ENCODE data around the gene SERPINB1. TPM values are rescaled to one million over a fixed set of nuclear protein-coding genes. Genes with fewer than 3 reads are reported as not detected.
"Not testable (repeated sequence)": the region's sequence is repeated elsewhere in the genome, so short reads cannot be mapped to it uniquely, and the experiment has no call there.

SERPINB1 gene
- total RNA-seq, 2 experiments from 2014 or later = 51.1 to 55.3 TPM

DNA sequence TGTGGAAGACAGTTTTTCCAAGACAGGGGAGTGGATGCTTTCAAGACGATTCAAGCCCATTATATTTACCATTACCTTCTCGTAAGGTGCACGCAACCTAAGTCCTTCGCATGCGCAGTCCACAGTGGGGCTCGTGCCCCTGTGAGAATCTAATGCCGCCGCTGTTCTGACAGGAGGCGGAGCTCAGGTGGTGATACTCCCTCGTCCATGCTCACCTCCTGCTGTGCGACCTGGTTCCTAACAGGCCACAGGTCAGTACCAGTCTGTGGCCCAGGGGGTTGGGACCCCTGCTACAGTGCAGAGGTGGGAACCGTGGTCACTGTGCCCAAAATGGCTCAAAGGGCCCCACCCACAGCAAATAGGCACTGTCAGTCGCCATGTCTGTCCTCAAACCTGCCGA, 36.6 kb downstream of the SERPINB1 start:
- CTCF ChIA-PET = interaction anchor here (0.9 kb wide), 1 partner anchor 14 kb away, joined by 4 read pairs; no protein-coding TSS in a partner anchor
- POLR2A ChIA-PET = no interaction called here

DNA sequence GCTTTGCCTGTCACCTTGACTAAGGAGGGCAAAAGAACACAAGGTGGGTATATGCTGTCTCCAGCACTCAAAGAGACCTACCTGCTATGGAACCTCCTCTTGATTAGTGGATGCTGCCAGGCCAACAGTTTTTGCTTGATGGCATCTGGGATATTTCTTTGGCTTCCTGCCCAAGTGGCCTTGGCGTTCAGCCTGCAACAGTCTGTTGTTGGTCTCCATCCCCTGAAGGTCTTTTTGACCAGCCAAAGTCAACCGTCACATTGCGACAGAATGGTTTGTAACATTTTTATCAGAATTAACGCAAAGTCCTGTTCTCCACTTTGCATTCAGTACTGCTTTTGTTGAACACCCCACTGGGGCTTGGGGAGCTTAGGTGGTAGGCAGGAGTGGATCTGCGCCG, 37.1 kb downstream of the SERPINB1 start:
- ChIA-PET POLR2A (no interaction called here), CTCF (interaction anchor here (1.0 kb wide), 1 partner anchor 13 kb away, joined by 8 read pairs; no protein-coding TSS in a partner anchor)

DNA sequence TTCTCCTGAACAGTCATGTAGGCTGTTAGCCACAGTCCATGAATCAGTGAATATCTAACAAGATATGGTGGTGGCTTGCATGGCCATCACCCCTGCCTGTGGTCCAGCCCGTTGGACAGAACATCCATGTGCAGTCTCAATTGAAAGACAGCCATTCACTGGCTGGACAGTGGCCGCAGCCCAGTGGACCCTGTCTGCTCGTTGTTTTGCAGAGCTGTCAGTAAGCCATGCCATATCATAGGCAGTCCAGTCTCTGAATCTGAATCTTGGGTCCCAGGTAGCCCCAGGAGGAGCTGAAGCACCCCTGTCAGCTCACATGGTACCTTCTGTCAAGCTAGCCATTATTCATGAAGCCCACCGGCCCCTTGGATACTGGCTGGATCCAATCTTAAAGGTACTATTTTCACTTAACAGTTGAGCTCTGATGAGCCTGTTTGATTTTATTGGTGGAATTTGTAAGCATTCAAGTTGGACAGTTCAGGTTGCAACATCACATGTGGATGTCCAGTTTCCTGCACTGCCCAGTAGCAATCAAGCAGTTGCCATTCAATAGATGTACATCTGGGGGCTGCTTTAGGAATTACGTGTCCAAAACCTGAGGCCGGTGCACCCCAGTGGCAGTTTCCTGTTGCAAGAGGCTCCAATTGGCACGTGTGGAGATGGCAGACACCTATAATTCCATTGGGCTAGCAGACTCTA, 37.8 kb downstream of the SERPINB1 start:
- ChIA-PET POLR2A (no interaction called here), CTCF (interaction anchor here (1.0 kb wide), 1 partner anchor 13 kb away, joined by 8 read pairs; no protein-coding TSS in a partner anchor)

- ChIA-PET CTCF (no interaction called here), POLR2A (no interaction called here)
Measured at GRCh38 chr6:2802521-2803060, 39.1 kb downstream of the SERPINB1 start.

GRCh38 chr6:2801687-2802086, 40.0 kb downstream of the SERPINB1 start:
- CTCF ChIA-PET, POLR2A ChIA-PET: not testable (repeated sequence)

GRCh38 chr6:2800552-2801316, 40.9 kb downstream of the SERPINB1 start:
- ChIA-PET POLR2A (no interaction called here), CTCF (interaction anchor here (1.1 kb wide), 1 partner anchor 9 kb away, joined by 4 read pairs; no protein-coding TSS in a partner anchor)

DNA sequence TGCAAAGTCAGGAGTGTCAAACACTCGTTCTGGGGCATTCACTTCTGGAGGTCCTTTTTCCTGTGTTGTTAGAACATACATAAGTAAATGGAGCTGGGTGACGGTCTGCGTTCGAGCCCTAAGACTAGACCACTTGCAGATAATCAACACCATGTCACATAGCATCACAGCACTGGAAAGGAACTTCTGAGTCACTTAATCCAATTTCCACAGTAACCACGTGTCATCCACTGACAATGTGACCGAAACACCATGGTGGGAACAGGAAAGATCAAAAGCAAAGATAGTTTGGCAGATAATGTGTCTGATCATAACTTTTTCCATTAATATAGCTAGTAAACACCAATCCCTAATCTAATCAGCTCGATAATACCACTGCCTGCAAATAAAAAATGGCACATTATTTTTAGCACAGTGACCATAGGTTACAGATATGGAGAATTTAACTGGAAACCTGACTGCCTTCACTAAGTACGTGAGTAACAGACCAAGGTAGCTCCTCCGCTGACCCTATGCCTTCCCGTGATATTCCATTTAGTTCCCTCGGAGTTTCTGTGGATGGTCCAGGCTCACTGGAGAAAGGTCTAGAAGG, 41.6 kb downstream of the SERPINB1 start:
- POLR2A ChIA-PET = interaction anchor here (0.6 kb wide), 1 partner anchor 562 kb away, joined by 3 read pairs; no protein-coding TSS in a partner anchor
- CTCF ChIA-PET = interaction anchor here (1.1 kb wide), 1 partner anchor 9 kb away, joined by 4 read pairs; no protein-coding TSS in a partner anchor

DNA sequence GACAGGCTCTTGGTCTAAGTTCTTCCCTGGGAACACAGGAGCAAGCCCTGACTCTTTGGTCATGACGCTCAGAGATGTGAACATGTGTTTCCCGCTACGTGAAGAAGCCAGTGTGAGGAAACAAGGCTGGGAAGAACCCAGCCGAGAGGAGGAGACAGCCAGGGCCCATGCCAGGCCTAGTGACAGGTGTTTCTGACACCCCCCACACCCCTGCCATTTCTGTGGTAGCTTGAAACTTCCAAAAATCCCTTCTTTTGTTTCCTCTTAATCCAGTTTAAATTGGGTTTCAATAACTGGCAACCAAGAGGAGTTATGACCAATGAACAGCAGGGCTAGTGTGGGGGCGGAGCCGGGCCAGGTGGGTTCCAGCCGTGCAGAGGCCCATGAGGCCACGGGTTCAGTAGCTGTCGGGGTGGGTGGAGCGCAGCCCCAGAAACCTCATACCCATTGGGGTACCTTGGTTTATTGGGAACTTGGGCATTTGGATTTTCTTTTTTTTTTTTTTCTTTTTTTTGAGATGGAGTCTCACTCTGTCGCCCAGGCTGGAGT, 43.0 kb downstream of the SERPINB1 start:
- ChIA-PET CTCF (no interaction called here), POLR2A (no interaction called here)

DNA sequence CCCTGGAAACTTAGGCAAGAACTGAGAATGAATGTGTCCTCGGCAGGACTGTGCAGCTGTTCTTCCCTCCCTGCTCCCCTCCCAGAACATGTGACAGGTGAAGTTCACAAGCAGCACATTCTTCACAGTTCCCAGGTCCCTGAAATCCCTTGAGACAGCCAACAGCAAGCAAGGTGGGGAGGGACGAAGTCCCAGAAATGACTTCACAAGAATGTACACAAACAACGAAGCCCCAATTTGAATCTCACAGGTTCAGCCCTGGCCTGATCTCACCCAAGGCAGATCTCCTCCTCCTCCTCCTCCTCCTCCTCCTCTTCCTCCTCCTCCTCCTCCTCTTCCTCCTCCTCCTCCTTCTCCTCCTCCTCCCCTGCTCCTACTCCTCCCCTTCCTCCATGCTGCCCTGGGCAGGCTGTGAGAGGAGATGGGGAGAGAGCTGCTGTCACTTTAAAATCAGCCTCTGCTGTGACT, 44.1 kb downstream of the SERPINB1 start:
- CTCF ChIA-PET = interaction anchor here (0.9 kb wide), 1 partner anchor 31 kb away, joined by 4 read pairs; no protein-coding TSS in a partner anchor
- POLR2A ChIA-PET = interaction anchor here (0.7 kb wide), 1 partner anchor 42 kb away, joined by 4 read pairs; no protein-coding TSS in a partner anchor

- CTCF ChIA-PET = no interaction called here
- POLR2A ChIA-PET = interaction anchor here (0.6 to 0.7 kb wide), 2 partner anchors 53 to 76 kb away, joined by 3 to 4 read pairs; no protein-coding TSS in a partner anchor
Measured at GRCh38 chr6:2796861-2797260, 44.8 kb downstream of the SERPINB1 start.

DNA sequence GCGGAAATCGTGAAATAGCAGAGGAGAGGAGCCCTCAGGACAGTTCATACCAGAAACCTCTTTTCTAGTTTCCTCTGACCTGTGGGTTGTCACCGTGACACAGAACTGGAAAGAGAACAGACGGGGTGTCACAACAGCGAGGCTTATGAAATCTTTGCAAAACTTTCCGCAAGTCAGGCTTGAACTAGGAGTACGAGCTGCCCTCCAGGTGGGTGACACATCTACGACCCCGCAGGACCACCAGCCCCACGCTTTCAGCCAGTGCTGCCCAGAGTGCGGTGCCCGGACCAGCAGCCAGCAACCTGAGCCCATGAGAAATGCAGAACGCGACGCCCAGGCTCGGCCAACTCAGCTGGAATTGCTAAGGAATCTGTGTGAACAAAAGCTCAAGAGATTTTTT, 45.7 kb downstream of the SERPINB1 start:
- POLR2A ChIA-PET = no interaction called here
- CTCF ChIA-PET = no interaction called here

GRCh38 chr6:2795162-2795561, 46.5 kb downstream of the SERPINB1 start:
- ChIA-PET CTCF (no interaction called here), POLR2A (no interaction called here)

- ChIA-PET CTCF (interaction anchor here (1.0 to 1.1 kb wide), 2 partner anchors 46 to 52 kb away, joined by 3 to 4 read pairs; no protein-coding TSS in a partner anchor), POLR2A (interaction anchor here (0.8 to 1.2 kb wide), 2 partner anchors 47 to 146 kb away, joined by 3 to 5 read pairs; partner anchors contain the start of gene SERPINB1)
Measured at GRCh38 chr6:2794171-2794730, 47.4 kb downstream of the SERPINB1 start.

GRCh38 chr6:2793534-2794151, 48.0 kb downstream of the SERPINB1 start:
- ChIA-PET POLR2A (interaction anchor here (0.8 to 1.2 kb wide), 2 partner anchors 48 to 146 kb away, joined by 3 to 5 read pairs; partner anchors contain the start of gene SERPINB1), CTCF (interaction anchor here (1.0 to 1.1 kb wide), 2 partner anchors 46 to 53 kb away, joined by 3 to 4 read pairs; no protein-coding TSS in a partner anchor)

GRCh38 chr6:2792330-2793110, 49.1 kb downstream of the SERPINB1 start:
- POLR2A ChIA-PET = interaction anchor here (1.6 kb wide), 1 partner anchor 49 kb away, joined by 6 read pairs; the partner anchor contains the start of gene SERPINB1
- CTCF ChIA-PET = interaction anchor here (1.0 to 2.4 kb wide), 5 partner anchors 13 to 119 kb away, joined by 4 to 15 read pairs (median 7); partner anchors contain the start of gene SERPINB1

- CTCF ChIA-PET = interaction anchor here (0.7 to 2.4 kb wide), 13 partner anchors 9 to 200 kb away, joined by 3 to 15 read pairs (median 5); partner anchors contain the start of gene SERPINB1
Measured at GRCh38 chr6:2791450-2791974, 50.2 kb downstream of the SERPINB1 start.

More at GRCh38 chr6:2791450-2791974, 50.2 kb downstream of the SERPINB1 start:
- POLR2A ChIA-PET = interaction anchor here (0.6 to 1.6 kb wide), 4 partner anchors 21 to 272 kb away, joined by 4 to 9 read pairs (median 6); partner anchors contain the start of gene SERPINB1
